GM23338 (cell line): ENCODE data around the gene TRIM67. TPM values are rescaled to one million over a fixed set of nuclear protein-coding genes. Genes with fewer than 3 reads are reported as not detected.

Experiments used
- ATAC-seq: fragments of 200-7000 bp; cut with Tn5 transposase; 3 replicates; pipeline ENCODE4 v1.9.1; 2020
- DNase-seq: peaks from one replicate; pipeline ENCODE4 v3.0.0-alpha.2; 2015; ENCODE audit warnings: low spot score
- H2AFZ ChIP-seq: fragments of 200-600 bp; sonication (generic); 2 replicates; pipeline ENCODE4 v1.8.0; 2016; ENCODE audit warnings: antibody characterized with exemption, mild to moderate bottlenecking, moderate library complexity
- H3F3A ChIP-seq: fragments of 200-600 bp; sonication (generic); replicated peaks from 2 replicates; pipeline ENCODE4 v1.8.0; 2017; ENCODE audit warnings: antibody characterized with exemption, mixed run types, low read depth
- H3K27ac ChIP-seq: fragments of 200-600 bp; sonication (generic); 2 replicates; pipeline ENCODE4 v1.6.1; 2016; ENCODE audit warnings: low read depth
- H3K27me3 ChIP-seq: fragments of 200-600 bp; sonication (generic); 2 replicates; pipeline ENCODE4 v1.8.0; 2016; ENCODE audit warnings: mild to moderate bottlenecking, mixed run types, moderate library complexity; ENCODE audit not compliant: insufficient read depth
- H3K36me3 ChIP-seq: fragments of 200-600 bp; sonication (generic); 2 replicates; pipeline ENCODE4 v1.8.0; 2016; ENCODE audit warnings: mild to moderate bottlenecking; ENCODE audit not compliant: insufficient read depth
- H3K4me1 ChIP-seq: fragments of 200-600 bp; sonication (generic); 2 replicates; pipeline ENCODE4 v1.8.0; 2016; ENCODE audit warnings: mild to moderate bottlenecking, moderate library complexity; ENCODE audit not compliant: insufficient read depth
- H3K4me2 ChIP-seq: fragments of 200-600 bp; sonication (generic); 2 replicates; pipeline ENCODE4 v1.7.1; 2017; ENCODE audit warnings: mixed run types
- H3K4me3 ChIP-seq: fragments of 200-600 bp; sonication (generic); 2 replicates; pipeline ENCODE4 v1.6.1; 2016; ENCODE audit warnings: mixed run types
- H3K79me2 ChIP-seq: fragments of 200-600 bp; sonication (generic); replicated peaks from 2 replicates; pipeline ENCODE4 v1.8.0; 2017; ENCODE audit warnings: mild to moderate bottlenecking; ENCODE audit not compliant: insufficient read depth
- H3K9me2 ChIP-seq: fragments of 200-600 bp; sonication (generic); 2 replicates; pipeline ENCODE4 v1.8.0; 2017; ENCODE audit not compliant: insufficient read depth
- H4K20me1 ChIP-seq: fragments of 200-600 bp; sonication (generic); replicated peaks from 2 replicates; pipeline ENCODE4 v1.8.0; 2017; ENCODE audit warnings: mild to moderate bottlenecking; ENCODE audit not compliant: insufficient read depth
- H3K27ac Mint-ChIP-seq: 2 replicates; pipeline ENCODE4 v1.8.0; 2020; ENCODE audit warnings: inconsistent platforms, mild to moderate bottlenecking, moderate library complexity, mixed read lengths
- H3K27me3 Mint-ChIP-seq: 3 replicates; pipeline ENCODE4 v1.8.0; 2022; ENCODE audit warnings: low read depth, mild to moderate bottlenecking, moderate library complexity, mixed read lengths, inconsistent platforms; ENCODE audit not compliant: insufficient read depth, poor library complexity
- H3K36me3 Mint-ChIP-seq: 3 replicates; pipeline ENCODE4 v1.8.0; 2021; ENCODE audit warnings: low read depth, mild to moderate bottlenecking, inconsistent platforms, moderate library complexity, mixed read lengths
- H3K4me1 Mint-ChIP-seq: 3 replicates; pipeline ENCODE4 v1.8.0; 2020; ENCODE audit warnings: mild to moderate bottlenecking, inconsistent platforms, mixed read lengths
- H3K4me3 Mint-ChIP-seq: 3 replicates; pipeline ENCODE4 v1.8.0; 2021; ENCODE audit warnings: moderate library complexity, mild to moderate bottlenecking, inconsistent platforms, mixed read lengths
- H3K9me3 Mint-ChIP-seq: 3 replicates; pipeline ENCODE4 v1.8.0; 2020; ENCODE audit warnings: moderate library complexity, mild to moderate bottlenecking, inconsistent platforms, mixed read lengths
- EZH2phosphoT487 ChIP-seq: fragments of 200-600 bp; sonication (generic); IDR thresholded peaks from one replicate; pipeline ENCODE4 v1.8.1; 2018; ENCODE audit warnings: antibody characterized with exemption; ENCODE audit not compliant: unreplicated experiment
- JUNB ChIP-seq: IDR thresholded peaks from one replicate; pipeline ENCODE4 v1.6.1; 2016; ENCODE audit warnings: antibody characterized with exemption; ENCODE audit not compliant: unreplicated experiment
- NANOG ChIP-seq: IDR thresholded peaks from 2 replicates; pipeline ENCODE4 v1.6.1; 2016; ENCODE audit warnings: antibody characterized with exemption, borderline replicate concordance
- POLR2AphosphoS5 ChIP-seq: IDR thresholded peaks from 2 replicates; pipeline ENCODE4 v1.6.1; 2016; ENCODE audit warnings: antibody characterized with exemption, low read depth
- ZNF114 ChIP-seq: fragments of 250-450 bp; sonication (Bioruptor Pico); IDR thresholded peaks from 2 replicates; pipeline ENCODE4 v1.5.0; 2020; ENCODE audit warnings: mild to moderate bottlenecking, moderate library complexity
- ZNF331 ChIP-seq: fragments of 250-450 bp; sonication (Bioruptor Pico); IDR thresholded peaks from 2 replicates; pipeline ENCODE4 v1.5.0; 2020; ENCODE audit warnings: low read depth, mild to moderate bottlenecking, moderate library complexity
- polyA plus RNA-seq: library from polyadenylated mRNA; unstranded; fragments of >200 nt; fragmentation: Nextera tagmentation; extraction: Ambion mirVana; gene quantifications from 2 replicates; pipeline ENCODE4 v1.2.1, GENCODE V29; 2016
- total RNA-seq: library from RNA; depleted of rRNA; stranded (reverse); fragments of >200 nt; shearing (Covaris generic); gene quantifications from 2 replicates; pipeline ENCODE4 v1.2.3, GENCODE V29; 2014
- TF ChIP-seq, protein P1 (sequence below): fragments of 250-450 bp; sonication (Bioruptor Pico); IDR thresholded peaks from 2 replicates; pipeline ENCODE4 v1.5.0; 2020; ENCODE audit warnings: mild to moderate bottlenecking, moderate library complexity
- TF ChIP-seq, protein P2 (sequence below), 2 experiments: fragments of 200-600 bp in 1 of 2; sonication (generic) in 1 of 2; conservative IDR thresholded peaks; 2 replicates each; pipeline versions ENCODE4 v1.5.1 to v1.6.1; 2016 to 2017; ENCODE audit warnings: antibody characterized with exemption in 2 of 2, low read depth in 2 of 2, mild to moderate bottlenecking in 2 of 2, moderate library complexity in 1 of 2

Gene TRIM67
- total and polyA plus RNA-seq, 2 experiments from 2014 or later: 0.03 TPM; not detected in 1

DNA sequence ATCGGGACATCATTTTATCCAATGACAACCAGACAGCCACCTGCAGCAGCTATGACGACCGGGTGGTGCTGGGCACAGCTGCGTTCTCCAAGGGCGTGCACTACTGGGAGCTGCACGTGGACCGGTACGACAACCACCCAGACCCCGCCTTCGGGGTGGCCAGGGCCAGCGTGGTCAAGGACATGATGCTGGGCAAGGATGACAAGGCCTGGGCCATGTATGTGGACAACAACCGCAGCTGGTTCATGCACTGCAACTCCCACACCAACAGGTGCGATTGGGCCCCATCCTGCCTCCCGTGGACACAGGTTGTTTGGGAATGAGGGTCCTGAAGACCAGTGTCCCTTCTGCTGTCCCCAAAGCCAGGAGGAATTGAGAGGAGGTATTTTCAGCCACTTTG, 47.1 kb downstream of the TRIM67 start:
- no peak overlapping the region for H3K27ac ChIP-seq
- H2AFZ ChIP-seq: no peak overlapping the region
- H3K79me2 ChIP-seq: no peaks in the 10 kb centered on the region
- H3K27ac Mint-ChIP-seq: no peak overlapping the region
- peaks cover 46% of the 10 kb centered on the region for H3K27me3 Mint-ChIP-seq
- H4K20me1 ChIP-seq: peaks cover 5% of the 10 kb centered on the region
- H3K36me3 Mint-ChIP-seq: no peaks in the 10 kb centered on the region
- no peaks in the 10 kb centered on the region for H3K36me3 ChIP-seq
- H3K4me2 ChIP-seq: no peak overlapping the region
- TF ChIP-seq EZH2phosphoT487 (no peak), ZNF331 (CRISPR knock-in tag) (no peak), ZNF114 (no peak), NANOG (no peak), POLR2AphosphoS5 (no peak), JUNB (no peak)
- TF ChIP-seq, protein P1, sequence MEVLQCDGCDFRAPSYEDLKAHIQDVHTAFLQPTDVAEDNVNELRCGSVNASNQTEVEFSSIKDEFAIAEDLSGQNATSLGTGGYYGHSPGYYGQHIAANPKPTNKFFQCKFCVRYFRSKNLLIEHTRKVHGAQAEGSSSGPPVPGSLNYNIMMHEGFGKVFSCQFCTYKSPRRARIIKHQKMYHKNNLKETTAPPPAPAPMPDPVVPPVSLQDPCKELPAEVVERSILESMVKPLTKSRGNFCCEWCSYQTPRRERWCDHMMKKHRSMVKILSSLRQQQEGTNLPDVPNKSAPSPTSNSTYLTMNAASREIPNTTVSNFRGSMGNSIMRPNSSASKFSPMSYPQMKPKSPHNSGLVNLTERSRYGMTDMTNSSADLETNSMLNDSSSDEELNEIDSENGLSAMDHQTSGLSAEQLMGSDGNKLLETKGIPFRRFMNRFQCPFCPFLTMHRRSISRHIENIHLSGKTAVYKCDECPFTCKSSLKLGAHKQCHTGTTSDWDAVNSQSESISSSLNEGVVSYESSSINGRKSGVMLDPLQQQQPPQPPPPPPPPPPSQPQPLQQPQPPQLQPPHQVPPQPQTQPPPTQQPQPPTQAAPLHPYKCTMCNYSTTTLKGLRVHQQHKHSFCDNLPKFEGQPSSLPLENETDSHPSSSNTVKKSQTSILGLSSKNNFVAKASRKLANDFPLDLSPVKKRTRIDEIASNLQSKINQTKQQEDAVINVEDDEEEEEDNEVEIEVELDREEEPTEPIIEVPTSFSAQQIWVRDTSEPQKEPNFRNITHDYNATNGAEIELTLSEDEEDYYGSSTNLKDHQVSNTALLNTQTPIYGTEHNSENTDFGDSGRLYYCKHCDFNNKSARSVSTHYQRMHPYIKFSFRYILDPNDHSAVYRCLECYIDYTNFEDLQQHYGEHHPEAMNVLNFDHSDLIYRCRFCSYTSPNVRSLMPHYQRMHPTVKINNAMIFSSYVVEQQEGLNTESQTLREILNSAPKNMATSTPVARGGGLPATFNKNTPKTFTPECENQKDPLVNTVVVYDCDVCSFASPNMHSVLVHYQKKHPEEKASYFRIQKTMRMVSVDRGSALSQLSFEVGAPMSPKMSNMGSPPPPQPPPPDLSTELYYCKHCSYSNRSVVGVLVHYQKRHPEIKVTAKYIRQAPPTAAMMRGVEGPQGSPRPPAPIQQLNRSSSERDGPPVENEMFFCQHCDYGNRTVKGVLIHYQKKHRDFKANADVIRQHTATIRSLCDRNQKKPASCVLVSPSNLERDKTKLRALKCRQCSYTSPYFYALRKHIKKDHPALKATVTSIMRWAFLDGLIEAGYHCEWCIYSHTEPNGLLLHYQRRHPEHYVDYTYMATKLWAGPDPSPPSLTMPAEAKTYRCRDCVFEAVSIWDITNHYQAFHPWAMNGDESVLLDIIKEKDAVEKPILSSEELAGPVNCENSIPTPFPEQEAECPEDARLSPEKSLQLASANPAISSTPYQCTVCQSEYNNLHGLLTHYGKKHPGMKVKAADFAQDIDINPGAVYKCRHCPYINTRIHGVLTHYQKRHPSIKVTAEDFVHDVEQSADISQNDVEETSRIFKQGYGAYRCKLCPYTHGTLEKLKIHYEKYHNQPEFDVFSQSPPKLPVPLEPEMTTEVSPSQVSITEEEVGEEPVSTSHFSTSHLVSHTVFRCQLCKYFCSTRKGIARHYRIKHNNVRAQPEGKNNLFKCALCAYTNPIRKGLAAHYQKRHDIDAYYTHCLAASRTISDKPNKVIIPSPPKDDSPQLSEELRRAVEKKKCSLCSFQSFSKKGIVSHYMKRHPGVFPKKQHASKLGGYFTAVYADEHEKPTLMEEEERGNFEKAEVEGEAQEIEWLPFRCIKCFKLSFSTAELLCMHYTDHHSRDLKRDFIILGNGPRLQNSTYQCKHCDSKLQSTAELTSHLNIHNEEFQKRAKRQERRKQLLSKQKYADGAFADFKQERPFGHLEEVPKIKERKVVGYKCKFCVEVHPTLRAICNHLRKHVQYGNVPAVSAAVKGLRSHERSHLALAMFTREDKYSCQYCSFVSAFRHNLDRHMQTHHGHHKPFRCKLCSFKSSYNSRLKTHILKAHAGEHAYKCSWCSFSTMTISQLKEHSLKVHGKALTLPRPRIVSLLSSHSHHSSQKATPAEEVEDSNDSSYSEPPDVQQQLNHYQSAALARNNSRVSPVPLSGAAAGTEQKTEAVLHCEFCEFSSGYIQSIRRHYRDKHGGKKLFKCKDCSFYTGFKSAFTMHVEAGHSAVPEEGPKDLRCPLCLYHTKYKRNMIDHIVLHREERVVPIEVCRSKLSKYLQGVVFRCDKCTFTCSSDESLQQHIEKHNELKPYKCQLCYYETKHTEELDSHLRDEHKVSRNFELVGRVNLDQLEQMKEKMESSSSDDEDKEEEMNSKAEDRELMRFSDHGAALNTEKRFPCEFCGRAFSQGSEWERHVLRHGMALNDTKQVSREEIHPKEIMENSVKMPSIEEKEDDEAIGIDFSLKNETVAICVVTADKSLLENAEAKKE (CRISPR knock-in tag): no peak
- TF ChIP-seq, protein P2, sequence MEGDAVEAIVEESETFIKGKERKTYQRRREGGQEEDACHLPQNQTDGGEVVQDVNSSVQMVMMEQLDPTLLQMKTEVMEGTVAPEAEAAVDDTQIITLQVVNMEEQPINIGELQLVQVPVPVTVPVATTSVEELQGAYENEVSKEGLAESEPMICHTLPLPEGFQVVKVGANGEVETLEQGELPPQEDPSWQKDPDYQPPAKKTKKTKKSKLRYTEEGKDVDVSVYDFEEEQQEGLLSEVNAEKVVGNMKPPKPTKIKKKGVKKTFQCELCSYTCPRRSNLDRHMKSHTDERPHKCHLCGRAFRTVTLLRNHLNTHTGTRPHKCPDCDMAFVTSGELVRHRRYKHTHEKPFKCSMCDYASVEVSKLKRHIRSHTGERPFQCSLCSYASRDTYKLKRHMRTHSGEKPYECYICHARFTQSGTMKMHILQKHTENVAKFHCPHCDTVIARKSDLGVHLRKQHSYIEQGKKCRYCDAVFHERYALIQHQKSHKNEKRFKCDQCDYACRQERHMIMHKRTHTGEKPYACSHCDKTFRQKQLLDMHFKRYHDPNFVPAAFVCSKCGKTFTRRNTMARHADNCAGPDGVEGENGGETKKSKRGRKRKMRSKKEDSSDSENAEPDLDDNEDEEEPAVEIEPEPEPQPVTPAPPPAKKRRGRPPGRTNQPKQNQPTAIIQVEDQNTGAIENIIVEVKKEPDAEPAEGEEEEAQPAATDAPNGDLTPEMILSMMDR (conservative IDR thresholded peaks at IDR 0.05; ENCODE audit: low read depth in 2 of 2): no peak
- no peak overlapping the region for H3K4me3 Mint-ChIP-seq
- H3F3A ChIP-seq: no peaks in the 10 kb centered on the region
- no peaks in the 10 kb centered on the region for H3K9me3 Mint-ChIP-seq
- DNase-seq (no peak), ATAC-seq (no peak)
- peaks cover 33% of the 10 kb centered on the region for H3K27me3 ChIP-seq
- H3K9me2 ChIP-seq: no peaks in the 10 kb centered on the region
- peaks cover 4% of the 10 kb centered on the region; the same call in 1 of the 2 replicates for H3K4me1 ChIP-seq
- H3K4me3 ChIP-seq: no peak overlapping the region
- peaks cover 9% of the 10 kb centered on the region for H3K4me1 Mint-ChIP-seq
